Activated naive CD8-positive, alpha-beta T cell treated with anti-CD3 and anti-CD28 coated beads for 36 hours (primary cell): ENCODE results near the gene VARS1. TPM values are rescaled to one million over a fixed set of nuclear protein-coding genes. Genes with fewer than 3 reads are reported as not detected.

ENCODE experiments used
- DNase-seq: peaks from one replicate; pipeline ENCODE4 v3.0.0; 2021
- H3K27ac Mint-ChIP-seq: one replicate; pipeline ENCODE4 v1.8.0; 2022; ENCODE audit warnings: mild to moderate bottlenecking, moderate library complexity, mixed read lengths
- H3K27me3 Mint-ChIP-seq: one replicate; pipeline ENCODE4 v1.8.0; 2022; ENCODE audit warnings: mild to moderate bottlenecking, mixed read lengths
- H3K36me3 Mint-ChIP-seq: one replicate; pipeline ENCODE4 v1.8.0; 2021; ENCODE audit warnings: mild to moderate bottlenecking, mixed read lengths
- H3K4me1 Mint-ChIP-seq: one replicate; pipeline ENCODE4 v1.8.0; 2021; ENCODE audit warnings: mixed read lengths
- H3K4me3 Mint-ChIP-seq: one replicate; pipeline ENCODE4 v1.8.0; 2022; ENCODE audit warnings: mild to moderate bottlenecking, moderate library complexity, mixed read lengths
- H3K9me3 Mint-ChIP-seq: one replicate; pipeline ENCODE4 v1.8.0; 2022; ENCODE audit warnings: mixed read lengths
- total RNA-seq, 2 experiments: library from RNA; stranded (reverse); gene quantifications; one replicate each; pipeline ENCODE4 v1.2.3, GENCODE V29; 2021

VARS1 gene
- total RNA-seq, 2 experiments from 2014 or later: 176 to 181 TPM

DNA sequence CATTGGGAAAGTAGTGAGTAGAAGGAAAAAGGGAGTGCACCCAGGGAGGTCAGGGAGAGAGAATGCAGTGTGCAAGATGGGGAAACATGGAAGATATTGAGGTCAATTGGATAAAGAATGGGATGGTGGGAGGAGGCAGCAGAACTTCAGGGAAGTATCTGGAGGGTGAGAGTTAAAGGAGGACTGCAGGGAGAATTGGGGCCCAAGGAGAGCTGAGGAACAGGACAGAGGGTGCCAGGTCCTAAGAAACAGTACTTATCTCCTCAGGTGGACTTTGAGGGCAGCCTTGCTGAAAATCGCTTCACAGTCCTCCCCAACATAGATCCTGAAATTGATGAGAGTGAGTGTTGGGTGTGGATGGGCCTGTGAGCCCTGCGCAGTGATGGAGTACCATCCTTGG, 37.3 kb downstream of the VARS1 start:
- no peak overlapping the region for H3K27ac Mint-ChIP-seq
- H3K9me3 Mint-ChIP-seq: no peaks in the 10 kb centered on the region
- H3K36me3 Mint-ChIP-seq: peaks cover 35% of the 10 kb centered on the region
- DNase-seq: no peak
- H3K4me1 Mint-ChIP-seq: no peaks in the 10 kb centered on the region
- no peak overlapping the region for H3K4me3 Mint-ChIP-seq
- no peaks in the 10 kb centered on the region for H3K27me3 Mint-ChIP-seq

DNA sequence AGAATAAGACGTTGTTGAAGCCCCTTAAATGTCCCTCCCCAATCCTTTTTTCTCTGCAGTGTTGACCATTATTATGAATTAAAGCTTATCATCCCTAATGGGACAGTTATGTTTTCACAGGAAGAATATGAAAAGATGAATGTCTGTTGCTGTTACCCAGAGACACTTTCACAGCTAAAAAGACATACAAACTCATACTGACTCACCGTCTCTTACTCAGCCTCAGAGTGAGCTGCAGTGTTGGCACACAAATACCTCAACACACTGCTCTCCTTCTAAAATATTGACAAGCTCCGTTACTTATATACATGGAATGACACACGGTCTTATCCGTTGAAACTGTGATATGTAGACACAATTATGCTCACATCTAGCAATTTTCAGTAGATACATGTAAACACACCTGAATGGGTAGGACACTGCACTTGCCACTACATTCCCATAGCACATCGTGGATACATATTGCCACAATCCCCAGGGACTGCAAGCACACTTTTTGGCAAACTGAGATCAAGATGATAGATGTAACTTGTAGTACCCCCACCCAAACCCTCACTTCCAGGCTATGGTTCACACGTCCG, 42.7 kb downstream of the VARS1 start:
- no peak overlapping the region for H3K4me3 Mint-ChIP-seq
- DNase-seq: no peak
- no peaks in the 10 kb centered on the region for H3K9me3 Mint-ChIP-seq
- no peaks in the 10 kb centered on the region for H3K4me1 Mint-ChIP-seq
- no peak overlapping the region for H3K27ac Mint-ChIP-seq
- H3K36me3 Mint-ChIP-seq: peaks cover 13% of the 10 kb centered on the region
- H3K27me3 Mint-ChIP-seq: no peaks in the 10 kb centered on the region

DNA sequence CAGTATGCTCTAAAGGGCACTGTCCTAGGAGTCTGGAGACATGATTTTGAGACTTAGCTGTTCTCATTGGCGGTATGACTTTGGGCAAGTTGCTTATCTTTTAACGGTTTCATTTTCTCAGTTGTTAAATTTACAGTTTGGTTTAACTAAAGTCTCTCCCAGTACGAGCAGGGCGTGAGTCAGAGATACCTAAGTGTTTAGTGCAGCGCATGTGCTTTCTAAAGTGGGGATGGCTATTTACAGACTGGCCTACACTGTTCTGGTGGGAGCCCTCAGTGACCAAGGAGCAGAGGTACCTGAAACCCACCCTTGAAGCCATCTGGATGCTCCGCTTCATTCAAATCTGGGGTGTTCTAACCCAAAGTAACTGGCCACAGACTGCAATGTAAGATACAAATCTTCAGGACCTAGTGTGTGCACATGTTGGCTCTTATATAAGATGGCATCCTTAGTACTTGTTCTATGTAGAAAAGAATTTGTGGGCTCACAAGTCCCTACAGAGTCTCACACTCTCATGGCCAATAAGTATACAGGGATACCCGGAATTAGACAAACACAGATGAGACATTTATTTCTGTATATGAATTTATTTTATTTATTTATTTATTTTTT, 45.0 kb downstream of the VARS1 start:
- no peaks in the 10 kb centered on the region for H3K9me3 Mint-ChIP-seq
- no peak for DNase-seq
- H3K27ac Mint-ChIP-seq: no peak overlapping the region
- H3K27me3 Mint-ChIP-seq: no peaks in the 10 kb centered on the region
- H3K36me3 Mint-ChIP-seq: peaks cover 24% of the 10 kb centered on the region
- no peak overlapping the region for H3K4me3 Mint-ChIP-seq
- no peaks in the 10 kb centered on the region for H3K4me1 Mint-ChIP-seq

DNA sequence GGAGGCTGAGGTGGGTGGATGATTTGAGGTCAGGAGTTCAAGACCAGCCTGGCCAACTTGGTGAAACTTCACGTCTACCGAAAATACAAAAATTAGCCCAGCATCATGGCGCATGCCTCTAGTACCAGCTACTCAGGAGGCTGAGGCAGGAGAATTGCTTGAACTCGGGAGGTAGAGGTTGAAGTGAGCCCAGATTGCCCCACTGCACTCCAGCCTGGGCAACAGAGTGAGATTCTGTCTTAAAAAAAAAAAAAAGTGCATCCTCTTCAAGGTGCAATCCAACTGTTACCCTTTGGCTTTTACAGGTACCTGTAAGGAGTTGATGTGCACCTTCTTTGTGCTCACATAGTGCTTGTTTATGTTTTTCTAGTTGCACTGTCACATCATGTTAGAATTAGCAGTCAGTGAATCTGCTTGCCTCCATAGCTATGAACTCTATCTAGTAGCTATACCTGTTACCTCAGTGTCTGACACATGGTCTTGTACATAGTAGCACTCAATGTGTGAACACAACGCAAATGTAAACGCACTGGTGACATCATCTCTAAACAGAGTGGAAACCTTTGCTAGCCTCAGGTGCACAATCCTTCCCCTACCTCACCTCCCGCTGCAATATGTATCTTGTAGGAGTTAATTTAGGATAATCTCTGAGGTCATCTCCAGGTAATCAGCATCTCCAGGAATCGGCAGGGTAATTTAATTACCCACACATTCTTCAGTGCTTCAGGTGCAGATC, 46.1 kb downstream of the VARS1 start:
- Mint-ChIP-seq H3K4me3 (no peak overlapping the region), H3K36me3 (peaks cover 31% of the 10 kb centered on the region), H3K27ac (no peak overlapping the region), H3K9me3 (no peaks in the 10 kb centered on the region), H3K27me3 (no peaks in the 10 kb centered on the region), H3K4me1 (peaks cover 2% of the 10 kb centered on the region)
- no peak for DNase-seq

Other genes with a start within 250 kb of the VARS1 start
- 1 to 10 TPM; 1.0 to 1.5 TPM for gene ATP6V1G2, start 249.1 kb downstream of the VARS1 start, total RNA-seq
- 10 to 100 TPM; 10.6 TPM for gene NFKBIL1, start 248.1 kb downstream of the VARS1 start, total RNA-seq
- 100 to 1,000 TPM; 328 to 335 TPM for gene LTA, start 223.5 kb downstream of the VARS1 start, total RNA-seq
- gene TNF, start 220.2 kb downstream of the VARS1 start, total RNA-seq: 100 to 1,000 TPM; 114 to 115 TPM
- gene LTB, start 213.3 kb downstream of the VARS1 start, total RNA-seq: 100 to 1,000 TPM; 273 TPM
- gene LST1, start 209.5 kb downstream of the VARS1 start, total RNA-seq: 10 to 100 TPM; 29.1 TPM
- 10 to 100 TPM; 28.7 to 31.2 TPM for gene NCR3, start 202.7 kb downstream of the VARS1 start, total RNA-seq
- gene AIF1, start 180.5 kb downstream of the VARS1 start, total RNA-seq: 100 to 1,000 TPM; 150 to 157 TPM
- gene PRRC2A, start 175.0 kb downstream of the VARS1 start, total RNA-seq: 100 to 1,000 TPM; 244 to 252 TPM
- gene BAG6, start 143.1 kb downstream of the VARS1 start, total RNA-seq: 100 to 1,000 TPM; 244 to 246 TPM
- 1 to 10 TPM; 5.1 to 5.7 TPM for gene APOM, start 139.9 kb downstream of the VARS1 start, total RNA-seq
- gene C6orf47, start 135.0 kb downstream of the VARS1 start, total RNA-seq: 10 to 100 TPM; 10.8 to 11.1 TPM
- 10 to 100 TPM; 33.3 to 37.0 TPM for gene GPANK1, start 130.8 kb downstream of the VARS1 start, total RNA-seq
- 100 to 1,000 TPM; 297 to 307 TPM for gene CSNK2B, start 129.7 kb downstream of the VARS1 start, total RNA-seq
- gene LY6G5B, start 125.8 kb downstream of the VARS1 start, total RNA-seq: 10 to 100 TPM; 17.6 to 21.4 TPM
- 1 to 10 TPM; 2.3 to 2.4 TPM for gene LY6G5C, start 114.7 kb downstream of the VARS1 start, total RNA-seq
- gene ABHD16A, start 92.4 kb downstream of the VARS1 start, total RNA-seq: 10 to 100 TPM; 33.3 to 35.8 TPM
- not detected for gene LY6G6F, start 88.9 kb downstream of the VARS1 start, total RNA-seq
- gene LY6G6D, start 80.4 kb downstream of the VARS1 start, total RNA-seq: not detected
- gene LY6G6C, start 74.0 kb downstream of the VARS1 start, total RNA-seq: not detected
- under 1 TPM; 0.16 to 0.56 TPM for gene MPIG6B, start 72.4 kb downstream of the VARS1 start, total RNA-seq
- 1 to 10 TPM; 3.5 to 3.8 TPM for gene DDAH2, start 66.5 kb downstream of the VARS1 start, total RNA-seq
- gene CLIC1, start 59.2 kb downstream of the VARS1 start, total RNA-seq: 100 to 1,000 TPM; 328 to 329 TPM
- 10 to 100 TPM; 48.1 to 53.4 TPM for gene MSH5, start 55.7 kb downstream of the VARS1 start, total RNA-seq
- 1 to 10 TPM; 7.6 to 9.5 TPM for gene SAPCD1, start 33.1 kb downstream of the VARS1 start, total RNA-seq
- gene VWA7, start 18.4 kb downstream of the VARS1 start, total RNA-seq: 1 to 10 TPM; 1.6 to 1.7 TPM
- 100 to 1,000 TPM; 145 TPM for gene LSM2, start 11.2 kb upstream of the VARS1 start, total RNA-seq
- gene HSPA1L, start 19.5 kb upstream of the VARS1 start, total RNA-seq: 1 to 10 TPM; 1.2 to 1.5 TPM
- 10 to 100 TPM; 24.3 to 24.8 TPM for gene HSPA1A, start 19.8 kb upstream of the VARS1 start, total RNA-seq
- gene HSPA1B, start 32.0 kb upstream of the VARS1 start, total RNA-seq: 10 to 100 TPM; 21.6 to 24.3 TPM
- gene NEU1, start 67.1 kb upstream of the VARS1 start, total RNA-seq: 10 to 100 TPM; 12.4 to 12.9 TPM
- gene SLC44A4, start 83.2 kb upstream of the VARS1 start, total RNA-seq: under 1 TPM in 1 of 2 experiments, not detected in 1; 0.30 TPM
- 10 to 100 TPM; 63.4 to 64.0 TPM for gene EHMT2, start 101.9 kb upstream of the VARS1 start, total RNA-seq
- gene ZBTB12, start 106.3 kb upstream of the VARS1 start, total RNA-seq: 1 to 10 TPM; 3.1 to 3.2 TPM
- 1 to 10 TPM in 1 of 2 experiments, under 1 TPM in 1; 0.42 to 1.6 TPM for gene C2, start 132.0 kb upstream of the VARS1 start, total RNA-seq
- gene CFB, start 150.3 kb upstream of the VARS1 start, total RNA-seq: under 1 TPM; 0.52 to 0.82 TPM
- gene NELFE, start 163.2 kb upstream of the VARS1 start, total RNA-seq: 10 to 100 TPM; 73.8 to 75.5 TPM
- gene SKIC2, start 163.4 kb upstream of the VARS1 start, total RNA-seq: 10 to 100 TPM; 84.6 to 90.9 TPM
- gene DXO, start 176.4 kb upstream of the VARS1 start, total RNA-seq: 10 to 100 TPM; 15.6 to 16.3 TPM
- gene C4A, start 186.3 kb upstream of the VARS1 start, total RNA-seq: 1 to 10 TPM; 2.2 to 3.2 TPM
- gene C4B, start 219.0 kb upstream of the VARS1 start, total RNA-seq: 1 to 10 TPM; 3.0 to 4.0 TPM
- under 1 TPM in 1 of 2 experiments, not detected in 1; 0.12 TPM for gene CYP21A2, start 242.7 kb upstream of the VARS1 start, total RNA-seq